ENCODE results near the gene CCNYL1. TPM values are rescaled to one million over a fixed set of nuclear protein-coding genes. Genes with fewer than 3 reads are reported as not detected.
A peak's percentile ranks its signal among the peaks of the same experiment; 100 is the strongest.

Gene CCNYL1
- total RNA-seq, 4 donors from 2014 or later: 9.4 to 15.9 (median 13.1) TPM

DNA sequence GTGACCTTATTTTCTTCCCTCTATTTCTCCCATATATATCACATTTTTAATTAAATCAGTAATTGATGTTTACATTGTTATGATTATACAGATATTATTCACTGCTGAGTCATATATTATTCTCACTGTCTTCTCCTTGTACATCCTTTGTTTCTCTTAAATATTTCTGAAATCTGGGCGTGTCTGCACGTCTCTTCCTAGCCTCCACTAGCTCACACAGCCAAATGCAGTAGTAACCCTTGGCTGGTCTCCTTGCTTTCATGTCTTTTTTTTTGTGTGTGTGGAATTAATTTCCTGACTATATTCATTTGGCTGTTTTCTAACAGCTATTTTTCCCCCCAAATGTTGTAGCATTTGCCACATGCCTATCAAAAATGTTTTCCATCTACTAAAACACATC lies 15.8 kb downstream of the CCNYL1 start:
- H3K36me3 ChIP-seq: peaks cover 0 to 13% (median 0%) of the 10 kb centered on the region in 3 donors
- no peaks in the 10 kb centered on the region for H3K9me3 ChIP-seq
- no peak for DNase-seq (ENCODE audit: low spot score in 2 of 2)
- no peak overlapping the region for H3K27ac ChIP-seq
- no peaks in the 10 kb centered on the region for H3K4me1 ChIP-seq
- 45 to 52% methylated on average over 2 of the region's 2 CpGs for WGBS, 2 donors
- H3K4me3 ChIP-seq: no peak overlapping the region
- TF ChIP-seq POLR2A (IDR thresholded peaks at IDR 0.05) (no peak), EP300 (IDR thresholded peaks at IDR 0.05) (no peak)
- TF ChIP-seq, protein P1, sequence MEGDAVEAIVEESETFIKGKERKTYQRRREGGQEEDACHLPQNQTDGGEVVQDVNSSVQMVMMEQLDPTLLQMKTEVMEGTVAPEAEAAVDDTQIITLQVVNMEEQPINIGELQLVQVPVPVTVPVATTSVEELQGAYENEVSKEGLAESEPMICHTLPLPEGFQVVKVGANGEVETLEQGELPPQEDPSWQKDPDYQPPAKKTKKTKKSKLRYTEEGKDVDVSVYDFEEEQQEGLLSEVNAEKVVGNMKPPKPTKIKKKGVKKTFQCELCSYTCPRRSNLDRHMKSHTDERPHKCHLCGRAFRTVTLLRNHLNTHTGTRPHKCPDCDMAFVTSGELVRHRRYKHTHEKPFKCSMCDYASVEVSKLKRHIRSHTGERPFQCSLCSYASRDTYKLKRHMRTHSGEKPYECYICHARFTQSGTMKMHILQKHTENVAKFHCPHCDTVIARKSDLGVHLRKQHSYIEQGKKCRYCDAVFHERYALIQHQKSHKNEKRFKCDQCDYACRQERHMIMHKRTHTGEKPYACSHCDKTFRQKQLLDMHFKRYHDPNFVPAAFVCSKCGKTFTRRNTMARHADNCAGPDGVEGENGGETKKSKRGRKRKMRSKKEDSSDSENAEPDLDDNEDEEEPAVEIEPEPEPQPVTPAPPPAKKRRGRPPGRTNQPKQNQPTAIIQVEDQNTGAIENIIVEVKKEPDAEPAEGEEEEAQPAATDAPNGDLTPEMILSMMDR (IDR thresholded peaks at IDR 0.05): no peak
- H3K27me3 ChIP-seq: no peaks in the 10 kb centered on the region

- peaks cover 0 to 13% (median 0%) of the 10 kb centered on the region in 3 donors for H3K36me3 ChIP-seq
- 90 to 91% methylated on average over 8 of the region's 8 CpGs for WGBS, 2 donors
- no peak for DNase-seq (ENCODE audit: low spot score in 2 of 2)
- H3K27ac ChIP-seq: no peak overlapping the region
- no peak overlapping the region for H3K4me3 ChIP-seq
- no peaks in the 10 kb centered on the region for H3K27me3 ChIP-seq
- no peaks in the 10 kb centered on the region for H3K4me1 ChIP-seq
- no peaks in the 10 kb centered on the region for H3K9me3 ChIP-seq
- TF ChIP-seq POLR2A (IDR thresholded peaks at IDR 0.05) (no peak), EP300 (IDR thresholded peaks at IDR 0.05) (no peak)
- TF ChIP-seq, protein P1 (IDR thresholded peaks at IDR 0.05): no peak
These were observed 18.1 kb downstream of the CCNYL1 start for GRCh38 chr2:207729465-207729998.

DNA sequence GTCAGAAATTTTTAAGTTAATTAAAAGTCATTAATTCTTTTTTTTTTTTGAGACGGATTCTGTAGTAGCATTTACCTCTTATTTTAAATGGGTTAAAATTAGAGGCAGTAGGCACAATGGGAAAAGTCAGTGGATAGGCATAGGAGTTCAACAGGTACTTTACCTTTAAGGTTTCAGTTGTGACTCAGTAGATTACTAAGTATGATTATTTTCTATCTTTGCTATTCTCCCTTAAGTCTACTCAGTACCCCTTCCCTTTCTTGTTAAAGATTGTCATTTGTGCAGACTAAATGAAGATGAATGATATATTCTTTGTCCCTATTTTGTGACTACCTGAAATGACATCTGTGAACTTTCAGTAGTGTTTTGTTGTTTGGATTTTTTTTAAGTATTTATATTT lies 19.7 kb downstream of the CCNYL1 start:
- DNase-seq (ENCODE audit: low spot score in 2 of 2): no peak
- WGBS, 2 donors: 95 to 98% methylated on average over 1 of the region's 1 CpG
- Histone ChIP-seq H3K27ac (no peak overlapping the region), H3K9me3 (no peaks in the 10 kb centered on the region), H3K27me3 (no peaks in the 10 kb centered on the region), H3K4me1 (no peaks in the 10 kb centered on the region), H3K4me3 (no peak overlapping the region), H3K36me3 (peaks cover 0 to 25% (median 0%) of the 10 kb centered on the region in 3 donors)
- TF ChIP-seq, protein P1 (IDR thresholded peaks at IDR 0.05): no peak
- no peak for TF ChIP-seq EP300 (IDR thresholded peaks at IDR 0.05)
- no peak for TF ChIP-seq POLR2A (IDR thresholded peaks at IDR 0.05)

DNA sequence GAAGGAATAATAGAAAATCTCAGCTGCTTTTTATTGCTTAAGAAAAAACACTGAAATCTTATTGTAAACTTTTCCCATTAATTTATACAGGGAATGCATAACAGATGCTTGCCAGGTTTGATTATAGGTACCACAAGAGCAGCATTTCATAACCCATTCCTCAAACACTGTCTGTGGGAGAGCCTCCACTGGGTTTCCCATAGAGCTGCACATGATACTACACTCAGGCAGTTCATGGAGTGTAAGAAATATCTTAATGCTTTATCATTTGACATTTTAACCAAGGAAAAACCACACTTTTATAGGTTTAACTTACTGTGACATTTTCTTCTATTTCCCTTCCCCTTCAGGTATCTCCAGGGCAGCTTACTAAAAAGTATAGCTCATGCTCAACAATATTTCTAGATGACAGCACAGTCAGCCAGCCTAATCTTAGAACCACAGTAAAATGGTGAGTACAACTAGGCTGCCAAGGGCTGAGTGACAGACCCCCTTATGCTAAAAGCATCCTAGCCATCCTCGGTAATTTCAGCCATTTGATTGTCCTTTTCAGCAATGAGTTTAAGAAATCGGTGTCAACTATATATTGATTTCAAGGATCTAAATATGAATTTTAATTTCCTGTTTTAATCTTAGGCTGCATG lies 22.3 kb downstream of the CCNYL1 start:
- Histone ChIP-seq H3K27ac (no peak overlapping the region), H3K4me1 (no peaks in the 10 kb centered on the region), H3K36me3 (peaks cover 0 to 25% (median 0%) of the 10 kb centered on the region in 3 donors), H3K4me3 (no peak overlapping the region), H3K27me3 (no peaks in the 10 kb centered on the region), H3K9me3 (no peaks in the 10 kb centered on the region)
- TF ChIP-seq, protein P1 (IDR thresholded peaks at IDR 0.05): no peak
- TF ChIP-seq EP300 (IDR thresholded peaks at IDR 0.05): no peak
- TF ChIP-seq POLR2A (IDR thresholded peaks at IDR 0.05): no peak
- 78 to 86% methylated on average over 2 of the region's 2 CpGs for WGBS, 2 donors
- DNase-seq (ENCODE audit: low spot score in 2 of 2): no peak

GRCh38 chr2:207734264-207734635 lies 22.8 kb downstream of the CCNYL1 start:
- WGBS, 2 donors: 25 to 31% methylated on average over 3 of the region's 3 CpGs
- no peaks in the 10 kb centered on the region for H3K27me3 ChIP-seq
- H3K4me1 ChIP-seq: no peaks in the 10 kb centered on the region
- H3K27ac ChIP-seq: no peak overlapping the region
- DNase-seq (ENCODE audit: low spot score in 2 of 2): no peak
- peaks cover 0 to 23% (median 0%) of the 10 kb centered on the region in 3 donors for H3K36me3 ChIP-seq
- TF ChIP-seq EP300 (IDR thresholded peaks at IDR 0.05): no peak
- TF ChIP-seq, protein P1 (IDR thresholded peaks at IDR 0.05): peak in 4 of 5 experiments; percentile 19 to 33 (median 25)
- TF ChIP-seq POLR2A (IDR thresholded peaks at IDR 0.05): no peak
- no peaks in the 10 kb centered on the region for H3K9me3 ChIP-seq
- no peak overlapping the region for H3K4me3 ChIP-seq

All from tibial nerve (tissue), 4 donors.